Activated naive CD8-positive, alpha-beta T cell treated with anti-CD3 and anti-CD28 coated beads, Interleukin-2, amount 10 ng/mL, durations not matched to agents 7 days and 5 days (primary cell): Measurements from ENCODE around the gene TMEM107. TPM values are rescaled to one million over a fixed set of nuclear protein-coding genes. Genes with fewer than 3 reads are reported as not detected.
A peak's percentile ranks its signal among the peaks of the same experiment; 100 is the strongest.

Experiments used
- ATAC-seq: fragments of 150-1000 bp; cut with Tn5 transposase; one replicate; pipeline ENCODE4 v1.10.0; 2021; ENCODE audit warnings: low read depth, moderate library complexity
- POLR2A ChIA-PET: fragments of 350-600 bp; sonication (Branson Sonifier 250); formaldehyde crosslinking; loops from one replicate; lab custom pipeline; 2021; ENCODE audit warnings: antibody characterized with exemption; lab: Charles Lee
- DNase-seq: peaks from one replicate; pipeline ENCODE4 v3.0.0; 2021
- H3K27ac Mint-ChIP-seq: one replicate; pipeline ENCODE4 v1.8.0; 2022; ENCODE audit warnings: mild to moderate bottlenecking, mixed read lengths
- H3K27me3 Mint-ChIP-seq: one replicate; pipeline ENCODE4 v1.8.0; 2022; ENCODE audit warnings: mild to moderate bottlenecking, moderate library complexity, mixed read lengths
- H3K36me3 Mint-ChIP-seq: one replicate; pipeline ENCODE4 v1.8.0; 2021; ENCODE audit warnings: mild to moderate bottlenecking, mixed read lengths
- H3K4me1 Mint-ChIP-seq: one replicate; pipeline ENCODE4 v1.8.0; 2021; ENCODE audit warnings: mixed read lengths
- H3K4me3 Mint-ChIP-seq: one replicate; pipeline ENCODE4 v1.8.0; 2022; ENCODE audit warnings: mild to moderate bottlenecking, moderate library complexity, mixed read lengths
- H3K9me3 Mint-ChIP-seq: one replicate; pipeline ENCODE4 v1.8.0; 2021; ENCODE audit warnings: mixed read lengths
- total RNA-seq, 2 experiments: library from RNA; stranded (reverse); gene quantifications; one replicate each; pipeline ENCODE4 v1.2.3, GENCODE V29; 2021

TMEM107 gene
- total RNA-seq, 2 experiments from 2014 or later, result 39.5 to 46.4 TPM

- POLR2A ChIA-PET, result interaction anchor here (0.5 to 14.8 kb wide), 10 partner anchors 10 to 623 kb away, joined by 3 to 384 read pairs (median 4); partner anchors contain the start of genes AURKB, BORCS6 and PFAS
- Mint-ChIP-seq H3K4me1 (peaks cover 35% of the 10 kb centered on the region), H3K36me3 (peaks cover 11% of the 10 kb centered on the region), H3K4me3 (peak overlapping the region; percentile 95), H3K27ac (no peak overlapping the region), H3K27me3 (no peaks in the 10 kb centered on the region), H3K9me3 (no peaks in the 10 kb centered on the region)
- no peak for DNase-seq
- ATAC-seq, result no peak
Measured at GRCh38 chr17:8150194-8151119, 25.7 kb downstream of the TMEM107 start.

- Mint-ChIP-seq H3K4me1 (peaks cover 27% of the 10 kb centered on the region), H3K4me3 (no peak overlapping the region), H3K9me3 (no peaks in the 10 kb centered on the region), H3K27me3 (no peaks in the 10 kb centered on the region), H3K27ac (no peak overlapping the region), H3K36me3 (peaks cover 11% of the 10 kb centered on the region)
- ATAC-seq, result no peak
- no peak for DNase-seq
- POLR2A ChIA-PET, result interaction anchor here (0.5 to 2.1 kb wide), 3 partner anchors 14 to 622 kb away, joined by 3 to 11 read pairs (median 3); no protein-coding TSS in a partner anchor
Measured at GRCh38 chr17:8149419-8150193, 26.6 kb downstream of the TMEM107 start.

- Mint-ChIP-seq H3K36me3 (peaks cover 15% of the 10 kb centered on the region), H3K4me3 (no peak overlapping the region), H3K4me1 (peaks cover 21% of the 10 kb centered on the region), H3K27ac (no peak overlapping the region), H3K9me3 (no peaks in the 10 kb centered on the region), H3K27me3 (no peaks in the 10 kb centered on the region)
- DNase-seq, result no peak
- POLR2A ChIA-PET, result interaction anchor here (1.4 kb wide), 1 partner anchor 8 kb away, joined by 5 read pairs; no protein-coding TSS in a partner anchor
- ATAC-seq, result no peak
Measured at GRCh38 chr17:8148560-8148959, 27.6 kb downstream of the TMEM107 start.

- no peaks in the 10 kb centered on the region for H3K27me3 Mint-ChIP-seq
- ATAC-seq (no peak), DNase-seq (no peak)
- H3K27ac Mint-ChIP-seq, result no peak overlapping the region
- no peak overlapping the region for H3K4me3 Mint-ChIP-seq
- H3K36me3 Mint-ChIP-seq, result peaks cover 15% of the 10 kb centered on the region
- POLR2A ChIA-PET, result interaction anchor here (1.1 to 1.4 kb wide), 2 partner anchors 9 to 82 kb away, joined by 3 to 5 read pairs; no protein-coding TSS in a partner anchor
- no peaks in the 10 kb centered on the region for H3K9me3 Mint-ChIP-seq
- H3K4me1 Mint-ChIP-seq, result peaks cover 14% of the 10 kb centered on the region
Measured at GRCh38 chr17:8147805-8148404, 28.3 kb downstream of the TMEM107 start.

- DNase-seq (no peak), ATAC-seq (no peak)
- H3K4me1 Mint-ChIP-seq, result peaks cover 8% of the 10 kb centered on the region
- H3K4me3 Mint-ChIP-seq, result no peak overlapping the region
- no peaks in the 10 kb centered on the region for H3K9me3 Mint-ChIP-seq
- POLR2A ChIA-PET, result interaction anchor here (1.1 to 1.4 kb wide), 2 partner anchors 9 to 83 kb away, joined by 3 to 5 read pairs; no protein-coding TSS in a partner anchor
- H3K27me3 Mint-ChIP-seq, result no peaks in the 10 kb centered on the region
- H3K27ac Mint-ChIP-seq, result no peak overlapping the region
- H3K36me3 Mint-ChIP-seq, result peaks cover 15% of the 10 kb centered on the region
Measured at GRCh38 chr17:8147141-8147804, 28.9 kb downstream of the TMEM107 start.

- Mint-ChIP-seq H3K9me3 (no peaks in the 10 kb centered on the region), H3K27ac (peak overlapping the region; percentile 17), H3K4me3 (no peak overlapping the region), H3K36me3 (peaks cover 15% of the 10 kb centered on the region), H3K27me3 (no peaks in the 10 kb centered on the region), H3K4me1 (peaks cover 6% of the 10 kb centered on the region)
- POLR2A ChIA-PET, result interaction anchor here (1.1 kb wide), 1 partner anchor 84 kb away, joined by 3 read pairs; no protein-coding TSS in a partner anchor
- ATAC-seq, result no peak
- DNase-seq, result no peak
Measured at GRCh38 chr17:8146381-8147140, 29.6 kb downstream of the TMEM107 start.

GRCh38 chr17:8145811-8146210 lies 30.4 kb downstream of the TMEM107 start:
- Mint-ChIP-seq H3K27ac (no peak overlapping the region), H3K4me3 (no peak overlapping the region), H3K36me3 (peaks cover 15% of the 10 kb centered on the region), H3K4me1 (peaks cover 4% of the 10 kb centered on the region), H3K27me3 (no peaks in the 10 kb centered on the region), H3K9me3 (no peaks in the 10 kb centered on the region)
- no peak for DNase-seq
- ATAC-seq, result no peak
- POLR2A ChIA-PET, result interaction anchor here (0.7 kb wide), 1 partner anchor 20 kb away, joined by 5 read pairs; no protein-coding TSS in a partner anchor

- no peaks in the 10 kb centered on the region for H3K27me3 Mint-ChIP-seq
- POLR2A ChIA-PET, result interaction anchor here (1.0 to 1.8 kb wide), 2 partner anchors 9 to 28 kb away, joined by 3 to 4 read pairs; no protein-coding TSS in a partner anchor
- no peak overlapping the region for H3K4me3 Mint-ChIP-seq
- no peaks in the 10 kb centered on the region for H3K9me3 Mint-ChIP-seq
- H3K27ac Mint-ChIP-seq, result no peak overlapping the region
- ATAC-seq (no peak), DNase-seq (no peak)
- peaks cover under 1% of the 10 kb centered on the region for H3K4me1 Mint-ChIP-seq
- H3K36me3 Mint-ChIP-seq, result peaks cover 15% of the 10 kb centered on the region
Measured at GRCh38 chr17:8144401-8145231, 31.6 kb downstream of the TMEM107 start.

GRCh38 chr17:8143581-8144400 lies 32.4 kb downstream of the TMEM107 start:
- no peak for DNase-seq
- H3K4me1 Mint-ChIP-seq, result peaks cover 4% of the 10 kb centered on the region
- ATAC-seq, result no peak
- peaks cover 13% of the 10 kb centered on the region for H3K36me3 Mint-ChIP-seq
- no peak overlapping the region for H3K4me3 Mint-ChIP-seq
- POLR2A ChIA-PET, result interaction anchor here (1.0 to 1.8 kb wide), 2 partner anchors 10 to 29 kb away, joined by 3 to 4 read pairs; no protein-coding TSS in a partner anchor
- no peaks in the 10 kb centered on the region for H3K27me3 Mint-ChIP-seq
- H3K9me3 Mint-ChIP-seq, result no peaks in the 10 kb centered on the region
- no peak overlapping the region for H3K27ac Mint-ChIP-seq

- DNase-seq (no peak), ATAC-seq (no peak)
- Mint-ChIP-seq H3K27me3 (no peaks in the 10 kb centered on the region), H3K4me3 (no peak overlapping the region), H3K36me3 (peaks cover 13% of the 10 kb centered on the region), H3K27ac (no peak overlapping the region), H3K9me3 (no peaks in the 10 kb centered on the region), H3K4me1 (peaks cover 4% of the 10 kb centered on the region)
- POLR2A ChIA-PET, result interaction anchor here (1.8 kb wide), 1 partner anchor 30 kb away, joined by 5 read pairs; no protein-coding TSS in a partner anchor
Measured at GRCh38 chr17:8142887-8143580, 33.1 kb downstream of the TMEM107 start.
